SK-N-MC (cell line): Measurements from ENCODE around the gene MAP2.

Experiments used
- EZH2 ChIP-seq: fragments of 200-600 bp; sonication (generic); IDR thresholded peaks from one replicate; pipeline ENCODE4 v1.6.1; 2017; ENCODE audit warnings: antibody characterized with exemption
- FOXP2 ChIP-seq: optimal IDR thresholded peaks from 2 replicates; pipeline ENCODE3; 2011; ENCODE audit warnings: mild to moderate bottlenecking, moderate library complexity; ENCODE audit not compliant: insufficient read depth; ENCODE audit errors: extremely low read length, control extremely low read depth
- POLR2AphosphoS5 ChIP-seq: IDR thresholded peaks from 2 replicates; pipeline ENCODE4 v1.6.1; 2012; ENCODE audit warnings: mild to moderate bottlenecking, low read depth, low read length, borderline replicate concordance

- TF ChIP-seq POLR2AphosphoS5 (no peak), EZH2 (no peak), FOXP2 (no peak)
Observed at GRCh38 chr2:209702775-209703174, 278.9 kb downstream of the MAP2 start.
